Mesendoderm (in vitro differentiated cells): ENCODE results near the gene PTPRM.

Experiments used
- DNase-seq: peaks from one replicate; pipeline ENCODE4 v3.0.0; 2013
- H2AK5ac ChIP-seq: 2 replicates; pipeline ENCODE4 v1.6.1; 2013; ENCODE audit warnings: low read length, inconsistent platforms
- H2BK120ac ChIP-seq: 2 replicates; pipeline ENCODE4 v1.6.1; 2013; ENCODE audit warnings: low read depth, mild to moderate bottlenecking, low read length, moderate library complexity, mixed read lengths
- H2BK15ac ChIP-seq: replicated peaks from 2 replicates; pipeline ENCODE4 v1.6.1; 2013; ENCODE audit warnings: low read depth, mild to moderate bottlenecking, moderate library complexity
- H2BK5ac ChIP-seq: 2 replicates; pipeline ENCODE4 v1.6.1; 2013; ENCODE audit warnings: low read length, inconsistent platforms
- H3K18ac ChIP-seq: 2 replicates; pipeline ENCODE4 v1.6.1; 2013; ENCODE audit warnings: mild to moderate bottlenecking, low read length, mixed read lengths
- H3K23ac ChIP-seq: one replicate; pipeline ENCODE4 v1.6.1; 2013; ENCODE audit warnings: low read length
- H3K27ac ChIP-seq: 2 replicates; pipeline ENCODE4 v1.5.1; 2013; ENCODE audit warnings: low read depth, mild to moderate bottlenecking, inconsistent platforms, low read length, moderate library complexity
- H3K27me3 ChIP-seq: 2 replicates; pipeline ENCODE4 v1.6.1; 2013; ENCODE audit warnings: low read length, control low read depth, mild to moderate bottlenecking, inconsistent platforms; ENCODE audit not compliant: insufficient read depth, poor library complexity
- H3K36me3 ChIP-seq: 2 replicates; pipeline ENCODE4 v1.6.1; 2013; ENCODE audit warnings: low read length, inconsistent platforms; ENCODE audit not compliant: control insufficient read depth, insufficient read depth
- H3K4ac ChIP-seq: one replicate; pipeline ENCODE4 v1.6.1; 2013; ENCODE audit warnings: low read depth, mild to moderate bottlenecking, low read length, moderate library complexity
- H3K4me1 ChIP-seq: 2 replicates; pipeline ENCODE4 v1.6.1; 2013; ENCODE audit warnings: low read depth, low read length, inconsistent platforms; ENCODE audit not compliant: control insufficient read depth
- H3K4me2 ChIP-seq: 2 replicates; pipeline ENCODE4 v1.6.1; 2013; ENCODE audit warnings: low read length
- H3K4me3 ChIP-seq: 2 replicates; pipeline ENCODE4 v1.5.1; 2013; ENCODE audit warnings: mild to moderate bottlenecking, low read length
- H3K56ac ChIP-seq: one replicate; pipeline ENCODE4 v1.6.1; 2013; ENCODE audit warnings: low read length
- H3K79me1 ChIP-seq: 2 replicates; pipeline ENCODE4 v1.6.1; 2013; ENCODE audit warnings: low read length, inconsistent platforms
- H3K79me2 ChIP-seq: 2 replicates; pipeline ENCODE4 v1.6.1; 2013; ENCODE audit warnings: mild to moderate bottlenecking, low read length; ENCODE audit not compliant: control insufficient read depth, insufficient read depth
- H3K9ac ChIP-seq: 2 replicates; pipeline ENCODE4 v1.6.1; 2013; ENCODE audit warnings: low read length, inconsistent platforms
- H4K5ac ChIP-seq: one replicate; pipeline ENCODE4 v1.6.1; 2013; ENCODE audit warnings: low read length
- H4K8ac ChIP-seq: one replicate; pipeline ENCODE4 v1.6.1; 2013; ENCODE audit warnings: low read depth, mild to moderate bottlenecking, control low read depth, low read length, moderate library complexity
- WGBS: extraction: QIAGEN DNeasy Blood & Tissue Kit; methylation state at CpG from one replicate; pipeline ENCODE4 v1.1.7; 2013; ENCODE audit warnings: low lambda C conversion rate, missing lambda C conversion rate; ENCODE audit not compliant: insufficient coverage; ENCODE audit errors: extremely low coverage; 5-methylcytosine and 5-hydroxymethylcytosine counted together

The PTPRM gene

GRCh38 chr18:7885865-7886264 is 318.7 kb downstream of the PTPRM start:
- Histone ChIP-seq H4K5ac (no peak overlapping the region), H3K36me3 (no peaks in the 10 kb centered on the region), H3K27ac (no peak overlapping the region), H3K79me2 (no peaks in the 10 kb centered on the region), H3K4me3 (no peak overlapping the region), H2BK5ac (no peak overlapping the region), H3K4me1 (no peaks in the 10 kb centered on the region), H3K4me2 (no peak overlapping the region), H3K18ac (no peak overlapping the region), H3K27me3 (no peaks in the 10 kb centered on the region), H3K56ac (no peak overlapping the region), H2AK5ac (no peak overlapping the region), H2BK15ac (no peak overlapping the region), H4K8ac (no peak overlapping the region), H2BK120ac (no peak overlapping the region), H3K4ac (no peak overlapping the region), H3K79me1 (no peaks in the 10 kb centered on the region), H3K23ac (no peak overlapping the region), H3K9ac (no peak overlapping the region)
- WGBS, result no CpG with 5 or more reads among the region's 5 CpGs
- DNase-seq, result no peak

GRCh38 chr18:7886436-7886835 is 319.3 kb downstream of the PTPRM start:
- no peak overlapping the region for H3K56ac ChIP-seq
- H3K27ac ChIP-seq, result no peak overlapping the region
- peak; percentile 7 for DNase-seq
- H2BK120ac ChIP-seq, result no peak overlapping the region
- H3K36me3 ChIP-seq, result no peaks in the 10 kb centered on the region
- no peak overlapping the region for H3K4me2 ChIP-seq
- H2BK15ac ChIP-seq, result no peak overlapping the region
- H2AK5ac ChIP-seq, result no peak overlapping the region
- no peak overlapping the region for H3K23ac ChIP-seq
- no peaks in the 10 kb centered on the region for H3K4me1 ChIP-seq
- no CpG with 5 or more reads among the region's 2 CpGs for WGBS
- H3K27me3 ChIP-seq, result no peaks in the 10 kb centered on the region
- no peak overlapping the region for H3K18ac ChIP-seq
- H4K8ac ChIP-seq, result no peak overlapping the region
- H3K79me2 ChIP-seq, result no peaks in the 10 kb centered on the region
- no peak overlapping the region for H2BK5ac ChIP-seq
- no peak overlapping the region for H3K4me3 ChIP-seq
- H3K79me1 ChIP-seq, result no peaks in the 10 kb centered on the region
- H4K5ac ChIP-seq, result no peak overlapping the region
- no peak overlapping the region for H3K4ac ChIP-seq
- no peak overlapping the region for H3K9ac ChIP-seq

GRCh38 chr18:7889515-7889914 is 322.4 kb downstream of the PTPRM start:
- Histone ChIP-seq H3K27ac (no peak overlapping the region), H4K8ac (no peak overlapping the region), H3K9ac (no peak overlapping the region), H2BK15ac (no peak overlapping the region), H3K36me3 (no peaks in the 10 kb centered on the region), H2BK5ac (no peak overlapping the region), H2BK120ac (no peak overlapping the region), H3K4me2 (no peak overlapping the region), H2AK5ac (no peak overlapping the region), H3K23ac (no peak overlapping the region), H3K79me1 (no peaks in the 10 kb centered on the region), H3K79me2 (no peaks in the 10 kb centered on the region), H3K56ac (no peak overlapping the region), H3K18ac (no peak overlapping the region), H3K4me1 (no peaks in the 10 kb centered on the region), H3K27me3 (no peaks in the 10 kb centered on the region), H3K4ac (no peak overlapping the region), H3K4me3 (no peak overlapping the region), H4K5ac (no peak overlapping the region)
- no peak for DNase-seq
- no CpG with 5 or more reads among the region's 3 CpGs for WGBS

- Histone ChIP-seq H3K27ac (no peak overlapping the region), H3K79me1 (no peaks in the 10 kb centered on the region), H4K5ac (no peak overlapping the region), H3K27me3 (no peaks in the 10 kb centered on the region), H3K18ac (no peak overlapping the region), H2BK120ac (no peak overlapping the region), H3K36me3 (no peaks in the 10 kb centered on the region), H2BK15ac (no peak overlapping the region), H3K9ac (no peak overlapping the region), H4K8ac (no peak overlapping the region), H3K79me2 (no peaks in the 10 kb centered on the region), H3K56ac (no peak overlapping the region), H2BK5ac (no peak overlapping the region), H3K4me2 (no peak overlapping the region), H3K4me1 (peaks cover 1% of the 10 kb centered on the region), H3K23ac (no peak overlapping the region), H2AK5ac (no peak overlapping the region), H3K4ac (no peak overlapping the region), H3K4me3 (no peak overlapping the region)
- DNase-seq, result no peak
- WGBS, result no CpG with 5 or more reads among the region's 2 CpGs
These were observed 323.0 kb downstream of the PTPRM start for GRCh38 chr18:7890075-7890474.

GRCh38 chr18:7892556-7892955 is 325.4 kb downstream of the PTPRM start:
- Histone ChIP-seq H3K27ac (no peak overlapping the region), H3K4me2 (no peak overlapping the region), H2BK15ac (no peak overlapping the region), H3K79me2 (no peaks in the 10 kb centered on the region), H2BK5ac (no peak overlapping the region), H4K8ac (no peak overlapping the region), H3K4ac (no peak overlapping the region), H3K79me1 (no peaks in the 10 kb centered on the region), H2AK5ac (no peak overlapping the region), H3K4me3 (no peak overlapping the region), H3K9ac (no peak overlapping the region), H3K23ac (no peak overlapping the region), H3K56ac (no peak overlapping the region), H3K4me1 (peaks cover 13% of the 10 kb centered on the region), H3K27me3 (no peaks in the 10 kb centered on the region), H3K18ac (no peak overlapping the region), H4K5ac (no peak overlapping the region), H3K36me3 (no peaks in the 10 kb centered on the region), H2BK120ac (no peak overlapping the region)
- DNase-seq, result no peak
- WGBS, result no CpG with 5 or more reads among the region's 6 CpGs

- WGBS, result no CpG with 5 or more reads among the region's 1 CpG
These were observed 327.5 kb downstream of the PTPRM start for GRCh38 chr18:7894592-7894991.

More at GRCh38 chr18:7894592-7894991, 327.5 kb downstream of the PTPRM start:
- H2BK5ac ChIP-seq, result no peak overlapping the region
- no peak overlapping the region for H3K56ac ChIP-seq
- no peaks in the 10 kb centered on the region for H3K36me3 ChIP-seq
- peaks cover 13% of the 10 kb centered on the region for H3K4me1 ChIP-seq
- no peak overlapping the region for H2BK15ac ChIP-seq
- H3K79me2 ChIP-seq, result no peaks in the 10 kb centered on the region
- no peak overlapping the region for H3K23ac ChIP-seq
- no peak overlapping the region for H3K18ac ChIP-seq
- no peak overlapping the region for H3K9ac ChIP-seq
- no peak for DNase-seq
- H3K4me2 ChIP-seq, result no peak overlapping the region
- no peak overlapping the region for H2BK120ac ChIP-seq
- no peak overlapping the region for H3K4ac ChIP-seq
- H3K79me1 ChIP-seq, result no peaks in the 10 kb centered on the region
- H2AK5ac ChIP-seq, result no peak overlapping the region
- H3K4me3 ChIP-seq, result no peak overlapping the region
- no peak overlapping the region for H4K8ac ChIP-seq
- no peak overlapping the region for H3K27ac ChIP-seq
- H4K5ac ChIP-seq, result no peak overlapping the region
- no peaks in the 10 kb centered on the region for H3K27me3 ChIP-seq
